Mucosa of descending colon (tissue), 3 donors: ENCODE data around the gene ZCCHC17. TPM values are rescaled to one million over a fixed set of nuclear protein-coding genes. Genes with fewer than 3 reads are reported as not detected.

Experiments used
- ATAC-seq: fragments of 200-7000 bp; cut with Tn5 transposase; one replicate; pipeline ENCODE4 v1.9.1; 2020; ENCODE audit warnings: mild to moderate bottlenecking, moderate library complexity
- DNase-seq, 3 donors: peaks; one replicate each; pipeline ENCODE4 v3.0.0-alpha.2; 2020
- H3K36me3 ChIP-seq: fragments of 200-600 bp; one replicate; pipeline ENCODE4 v1.8.0; 2021; ENCODE audit warnings: low read depth, mild to moderate bottlenecking
- H3K4me1 ChIP-seq: fragments of 200-600 bp; one replicate; pipeline ENCODE4 v1.8.0; 2021; ENCODE audit warnings: low read depth, mild to moderate bottlenecking
- H3K4me3 ChIP-seq: fragments of 200-600 bp; one replicate; pipeline ENCODE4 v1.8.0; 2021; ENCODE audit warnings: mild to moderate bottlenecking
- H3K9me3 ChIP-seq: fragments of 200-600 bp; one replicate; pipeline ENCODE4 v1.8.0; 2021; ENCODE audit warnings: mild to moderate bottlenecking
- intact Hi-C, 2 donors: fragments of 100-400 bp; cut with DNase I in 1 of 2; cut with micrococcal nuclease in 1 of 2; formaldehyde crosslinking; loops; one replicate each; pipeline versions ENCODE4 v1.11.0 to v1.11.1; 2022; cut with DNase I, micrococcal nuclease
- total RNA-seq, 3 donors: library from RNA; stranded (reverse); fragmentation: NEBNext Ultra II Directional in 2 of 3; extraction: Animal tissue kit (Norgen Biotek cat#: 25700) in 2 of 3; gene quantifications; one replicate each; pipeline versions ENCODE4 v1.2.1 to v1.2.4, GENCODE V29; 2021 to 2023
- TF ChIP-seq, protein P1 (sequence below): fragments of 200-600 bp; IDR thresholded peaks from one replicate; pipeline ENCODE4 v1.8.0; 2022; ENCODE audit warnings: antibody characterized with exemption, mild to moderate bottlenecking
- donor health status: DM: no; HTN: no; CAD: no; lungs with moderate emphysema.
- donor health status: DM: no; HTN: no; CAD: no.
- donor health status: DM: no; HTN: yes; CAD: no.

ZCCHC17 gene
- total RNA-seq, 3 donors from 2014 or later: 16.0 to 20.5 (median 16.8) TPM

DNA sequence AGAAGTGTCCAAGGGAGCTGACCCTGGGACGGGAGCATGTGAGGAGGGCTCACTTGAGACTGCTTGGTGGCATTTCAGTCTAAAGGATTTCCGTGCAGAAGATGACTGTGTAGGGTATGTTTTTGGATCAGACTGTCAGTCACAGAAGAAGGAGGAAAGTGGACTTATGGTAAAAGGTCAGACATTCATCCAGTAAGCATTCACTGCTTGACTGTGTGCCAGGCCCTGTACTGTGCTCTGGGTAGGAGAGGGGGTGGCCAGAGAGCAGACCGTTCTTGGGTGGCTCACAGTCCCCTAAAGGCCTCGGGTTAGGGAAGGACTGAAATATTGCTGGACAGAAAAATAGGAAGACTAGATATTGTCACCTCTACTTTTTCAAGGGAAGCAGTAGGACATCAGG lies 114.0 kb downstream of the ZCCHC17 start:
- Histone ChIP-seq H3K4me3 (no peak overlapping the region), H3K9me3 (no peaks in the 10 kb centered on the region), H3K4me1 (peaks cover 5% of the 10 kb centered on the region), H3K36me3 (no peaks in the 10 kb centered on the region)
- TF ChIP-seq, protein P1, sequence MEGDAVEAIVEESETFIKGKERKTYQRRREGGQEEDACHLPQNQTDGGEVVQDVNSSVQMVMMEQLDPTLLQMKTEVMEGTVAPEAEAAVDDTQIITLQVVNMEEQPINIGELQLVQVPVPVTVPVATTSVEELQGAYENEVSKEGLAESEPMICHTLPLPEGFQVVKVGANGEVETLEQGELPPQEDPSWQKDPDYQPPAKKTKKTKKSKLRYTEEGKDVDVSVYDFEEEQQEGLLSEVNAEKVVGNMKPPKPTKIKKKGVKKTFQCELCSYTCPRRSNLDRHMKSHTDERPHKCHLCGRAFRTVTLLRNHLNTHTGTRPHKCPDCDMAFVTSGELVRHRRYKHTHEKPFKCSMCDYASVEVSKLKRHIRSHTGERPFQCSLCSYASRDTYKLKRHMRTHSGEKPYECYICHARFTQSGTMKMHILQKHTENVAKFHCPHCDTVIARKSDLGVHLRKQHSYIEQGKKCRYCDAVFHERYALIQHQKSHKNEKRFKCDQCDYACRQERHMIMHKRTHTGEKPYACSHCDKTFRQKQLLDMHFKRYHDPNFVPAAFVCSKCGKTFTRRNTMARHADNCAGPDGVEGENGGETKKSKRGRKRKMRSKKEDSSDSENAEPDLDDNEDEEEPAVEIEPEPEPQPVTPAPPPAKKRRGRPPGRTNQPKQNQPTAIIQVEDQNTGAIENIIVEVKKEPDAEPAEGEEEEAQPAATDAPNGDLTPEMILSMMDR: no peak
- DNase-seq (no peak), ATAC-seq (no peak)
- intact Hi-C loops: no loop called here

DNA sequence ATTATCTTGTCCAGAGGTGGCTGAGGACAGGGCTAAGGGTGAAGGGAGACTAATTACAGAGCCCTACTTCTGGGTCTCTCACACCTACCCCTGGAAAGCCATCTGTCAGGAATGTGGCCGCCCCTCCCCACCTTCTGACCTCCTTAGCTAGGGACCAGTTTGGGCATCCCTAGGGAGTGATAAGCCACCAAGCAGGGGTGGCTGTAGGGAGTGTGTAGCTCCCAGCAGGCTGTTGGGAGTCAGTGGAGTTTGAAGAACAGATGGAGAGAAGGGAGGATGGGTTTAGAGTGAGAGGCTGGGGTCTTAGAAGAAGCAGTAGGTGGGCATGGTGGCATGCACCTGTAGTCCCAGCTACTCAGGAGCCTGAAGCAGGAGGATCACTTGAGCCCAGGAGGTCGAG lies 115.4 kb downstream of the ZCCHC17 start:
- intact Hi-C loops: no loop called here
- TF ChIP-seq, protein P1: no peak

DNA sequence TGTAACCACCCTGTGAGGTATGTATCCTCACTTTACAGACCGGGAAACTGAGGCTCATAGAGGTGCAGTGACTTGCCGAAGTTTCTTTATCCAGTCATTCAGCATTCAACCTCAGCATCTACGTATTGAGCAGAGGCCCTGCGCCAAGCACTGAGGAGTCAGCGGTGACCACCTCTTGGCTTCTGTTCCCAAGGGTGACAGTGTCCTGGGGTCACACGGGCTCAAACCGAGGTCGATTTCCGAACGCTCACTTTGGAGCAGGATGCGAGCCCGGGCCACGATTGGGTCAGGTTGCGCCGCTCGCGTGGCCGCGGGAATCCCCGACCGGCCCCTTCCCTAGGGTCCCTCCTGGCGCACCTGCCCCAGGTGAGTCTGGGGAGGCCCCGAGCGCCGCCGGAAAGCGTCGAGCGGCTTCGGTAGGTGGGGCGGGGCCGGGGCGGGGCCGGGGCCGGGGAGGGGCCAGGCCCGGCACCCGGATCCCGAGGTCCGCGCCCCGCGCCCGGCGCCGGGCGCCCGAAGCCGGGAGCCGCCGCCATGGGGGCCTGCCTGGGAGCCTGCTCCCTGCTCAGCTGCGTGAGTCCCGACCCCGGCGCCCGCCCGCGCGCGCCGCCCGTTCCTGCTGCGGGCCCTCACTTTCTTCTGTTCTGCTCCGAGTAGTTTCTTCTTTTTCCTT lies 116.0 kb downstream of the ZCCHC17 start, which contains the start of gene SERINC2:
Gene SERINC2, plus strand, starts transcription at position 482 of the 673 bp plus-strand sequence. Its CDS starts 53 bp downstream, at position 535.
- TF ChIP-seq, protein P1: no peak
- ATAC-seq: peak; percentile 82
- peak; percentile 64 to 82 (median 65) for DNase-seq

More for the DNA sequence above, 115.4 kb downstream of the ZCCHC17 start:
- no peak for ATAC-seq
- Histone ChIP-seq H3K36me3 (no peaks in the 10 kb centered on the region), H3K4me1 (peaks cover 12% of the 10 kb centered on the region), H3K9me3 (no peaks in the 10 kb centered on the region), H3K4me3 (no peak overlapping the region)
- DNase-seq: no peak

DNA sequence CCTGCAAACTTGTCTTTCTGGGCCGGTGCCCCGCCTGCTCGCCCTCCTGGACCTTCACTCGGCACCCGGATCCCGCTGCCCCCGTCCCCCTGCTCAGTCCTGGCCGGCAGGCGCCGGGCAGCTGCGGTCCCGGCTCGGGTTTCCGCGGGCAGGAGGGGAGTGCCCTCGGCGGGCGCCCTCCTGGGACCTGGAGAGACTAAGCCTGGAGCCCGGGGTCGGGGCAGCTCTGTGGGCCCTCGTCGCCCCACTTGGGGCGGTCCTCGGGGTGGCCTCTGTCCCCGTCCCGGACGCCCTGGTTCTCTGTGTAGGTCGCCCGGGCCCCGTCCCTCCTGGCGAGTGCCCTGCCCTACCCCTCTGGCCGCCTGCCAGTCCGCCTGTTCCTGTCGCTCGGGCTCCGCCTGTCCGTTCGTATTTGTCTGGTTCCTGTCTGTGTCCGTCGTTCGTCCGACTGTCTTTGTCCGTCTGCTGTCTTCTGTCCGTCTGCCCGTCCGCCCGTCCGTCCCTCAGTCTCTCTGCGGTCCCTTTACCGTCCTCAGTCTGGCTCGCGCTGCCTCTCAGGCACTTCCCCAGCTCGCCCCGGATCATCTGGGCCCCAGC lies 116.7 kb downstream of the ZCCHC17 start:
- peak; percentile 91 to 94 (median 93) for DNase-seq
- Histone ChIP-seq H3K36me3 (no peaks in the 10 kb centered on the region), H3K9me3 (no peaks in the 10 kb centered on the region), H3K4me1 (peaks cover 12% of the 10 kb centered on the region), H3K4me3 (peak overlapping the region; percentile 87)
- intact Hi-C loops: no loop called here
- ATAC-seq: peak; percentile 87
- TF ChIP-seq, protein P1: no peak

More for the DNA sequence above, 116.0 kb downstream of the ZCCHC17 start, which contains the start of gene SERINC2:
- peak within 1 kb of the TSS; percentile 87 for H3K4me3 ChIP-seq
- intact Hi-C loops: no loop called here
- no peaks in the 10 kb centered on the region for H3K36me3 ChIP-seq
- H3K4me1 ChIP-seq: peaks cover 12% of the 10 kb centered on the region
- H3K9me3 ChIP-seq: no peaks in the 10 kb centered on the region

Other genes starting within 250 kb of the ZCCHC17 start
- gene PUM1, start 231.3 kb upstream of the ZCCHC17 start, total RNA-seq: 100 to 1,000 TPM; 116 to 135 (median 127) TPM
- under 1 TPM in 1 of 3 donors, not detected in 2; 0.35 TPM for gene NKAIN1, start 57.1 kb upstream of the ZCCHC17 start, total RNA-seq
- 10 to 100 TPM; 22.9 to 33.4 (median 29.5) TPM for gene SNRNP40, start 244 bp upstream of the ZCCHC17 start, total RNA-seq
- gene FABP3, start 76.0 kb downstream of the ZCCHC17 start, total RNA-seq: 1 to 10 TPM; 5.6 to 7.8 (median 7.1) TPM
- 100 to 1,000 TPM; 146 to 381 (median 225) TPM for gene SERINC2, start 116.2 kb downstream of the ZCCHC17 start, total RNA-seq